AG04450 (cell line): Measurements from ENCODE around the gene PTPRCAP. TPM values are rescaled to one million over a fixed set of nuclear protein-coding genes. Genes with fewer than 3 reads are reported as not detected.
"Not testable (repeated sequence)": the region's sequence is repeated elsewhere in the genome, so short reads cannot be mapped to it uniquely, and the experiment has no call there.

Source experiments
- CTCF ChIA-PET: fragments of 300-600, 350-600 bp; formaldehyde crosslinking; extraction: SDS; loops from one replicate; lab custom pipeline; 2022; ENCODE audit warnings: antibody characterized with exemption, inconsistent platforms; lab: Charles Lee
- POLR2A ChIA-PET: fragments of 350-600 bp; formaldehyde crosslinking; extraction: SDS; loops from one replicate; lab custom pipeline; 2021; ENCODE audit warnings: antibody characterized with exemption, inconsistent platforms; lab: Yijun Ruan, JAX
- DNase-seq: peaks from one replicate; pipeline ENCODE4 v3.0.0-alpha.2; 2011; ENCODE audit warnings: low read depth, low spot score
- H3K27ac ChIP-seq: one replicate; pipeline ENCODE4 v1.5.1; 2012; ENCODE audit warnings: low read depth, low read length, control low read depth
- H3K27me3 ChIP-seq: one replicate; pipeline ENCODE4 v1.6.0; 2012; ENCODE audit warnings: low read length; ENCODE audit not compliant: control insufficient read depth, insufficient read depth
- H3K4me3 ChIP-seq: 2 replicates; pipeline ENCODE4 v1.5.1; 2011; ENCODE audit warnings: mild to moderate bottlenecking, low read depth, low read length, control low read depth
- H3K9me3 ChIP-seq: 2 replicates; pipeline ENCODE4 v1.5.1; 2012; ENCODE audit warnings: low read length; ENCODE audit not compliant: control insufficient read depth, insufficient read depth
- polyA minus RNA-seq: library from RNA; depleted of rRNA, polyadenylated mRNA; stranded (reverse); fragments of >200 nt; gene quantifications from 2 replicates; pipeline ENCODE4 v1.2.3, GENCODE V29; 2011; rRNA and poly(A)+ RNA removed
- polyA plus RNA-seq: library from polyadenylated mRNA; depleted of rRNA; stranded (reverse); fragments of >200 nt; gene quantifications from 2 replicates; pipeline ENCODE4 v1.2.3, GENCODE V29; 2011; rRNA removed
- TF ChIP-seq, protein P1 (sequence below): IDR thresholded peaks from 2 replicates; pipeline ENCODE4 v1.5.1; 2011; ENCODE audit warnings: low read depth, low read length, control low read depth, inconsistent platforms

PTPRCAP gene, protein sequence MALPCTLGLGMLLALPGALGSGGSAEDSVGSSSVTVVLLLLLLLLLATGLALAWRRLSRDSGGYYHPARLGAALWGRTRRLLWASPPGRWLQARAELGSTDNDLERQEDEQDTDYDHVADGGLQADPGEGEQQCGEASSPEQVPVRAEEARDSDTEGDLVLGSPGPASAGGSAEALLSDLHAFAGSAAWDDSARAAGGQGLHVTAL
- 0.07 and 0.12 TPM in 2 replicates for polyA plus RNA-seq
- 0.26 TPM in 1 of 2 replicates, not detected in the other for polyA minus RNA-seq

DNA sequence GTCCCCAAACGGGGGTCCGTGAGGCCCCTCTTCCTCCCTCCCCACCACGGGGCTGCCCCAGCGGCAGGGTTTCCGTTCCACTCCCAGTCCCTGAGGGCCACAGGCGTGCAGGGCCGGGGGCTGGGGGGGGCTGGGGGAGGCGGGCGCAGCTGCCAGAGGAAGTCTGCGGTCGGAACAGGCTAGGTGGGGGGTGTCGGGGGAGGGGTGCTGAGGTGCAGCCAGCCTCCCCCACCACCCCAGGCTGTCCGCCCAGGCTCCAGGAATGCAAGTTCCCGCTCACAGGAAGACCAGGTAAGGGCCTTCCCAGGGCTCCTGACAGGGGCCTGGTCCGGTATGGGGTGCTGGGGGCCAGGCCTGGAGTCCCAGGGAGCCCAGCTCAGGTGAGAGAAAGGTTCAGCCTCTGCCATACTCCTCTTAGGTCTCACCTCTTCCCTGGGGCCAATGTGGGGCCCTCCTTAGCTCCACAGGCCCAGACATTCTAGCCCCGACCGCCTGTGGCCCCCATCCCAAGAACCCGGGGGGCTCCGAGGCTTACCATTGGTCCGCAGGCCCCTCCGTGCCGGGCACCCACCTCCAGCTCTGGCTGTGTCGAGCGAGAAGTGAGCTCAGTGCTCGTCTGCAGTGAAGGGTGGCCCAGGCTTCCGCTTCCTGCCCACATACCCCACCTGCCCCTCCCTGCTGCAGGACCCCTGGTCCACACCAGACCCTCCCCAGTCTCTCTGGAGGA is at the start of gene PTPRCAP:
TSS of gene PTPRCAP (minus strand) at position 601 of the 727 bp plus-strand sequence. CDS start at position 538, 63 bp downstream.
- TF ChIP-seq, protein P1, sequence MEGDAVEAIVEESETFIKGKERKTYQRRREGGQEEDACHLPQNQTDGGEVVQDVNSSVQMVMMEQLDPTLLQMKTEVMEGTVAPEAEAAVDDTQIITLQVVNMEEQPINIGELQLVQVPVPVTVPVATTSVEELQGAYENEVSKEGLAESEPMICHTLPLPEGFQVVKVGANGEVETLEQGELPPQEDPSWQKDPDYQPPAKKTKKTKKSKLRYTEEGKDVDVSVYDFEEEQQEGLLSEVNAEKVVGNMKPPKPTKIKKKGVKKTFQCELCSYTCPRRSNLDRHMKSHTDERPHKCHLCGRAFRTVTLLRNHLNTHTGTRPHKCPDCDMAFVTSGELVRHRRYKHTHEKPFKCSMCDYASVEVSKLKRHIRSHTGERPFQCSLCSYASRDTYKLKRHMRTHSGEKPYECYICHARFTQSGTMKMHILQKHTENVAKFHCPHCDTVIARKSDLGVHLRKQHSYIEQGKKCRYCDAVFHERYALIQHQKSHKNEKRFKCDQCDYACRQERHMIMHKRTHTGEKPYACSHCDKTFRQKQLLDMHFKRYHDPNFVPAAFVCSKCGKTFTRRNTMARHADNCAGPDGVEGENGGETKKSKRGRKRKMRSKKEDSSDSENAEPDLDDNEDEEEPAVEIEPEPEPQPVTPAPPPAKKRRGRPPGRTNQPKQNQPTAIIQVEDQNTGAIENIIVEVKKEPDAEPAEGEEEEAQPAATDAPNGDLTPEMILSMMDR = no peak
- CTCF ChIA-PET = interaction anchor here (0.7 to 1.8 kb wide), 3 partner anchors 21 to 86 kb away, joined by 3 to 5 read pairs (median 4); partner anchors contain the start of gene PPP1CA
- no peaks in the 10 kb centered on the region for H3K27me3 ChIP-seq
- H3K9me3 ChIP-seq = no peaks in the 10 kb centered on the region
- POLR2A ChIA-PET = interaction anchor here (0.6 to 1.1 kb wide), 3 partner anchors 9 to 295 kb away, joined by 3 to 7 read pairs (median 5); partner anchors contain the start of gene RPS6KB2
- H3K4me3 ChIP-seq = no peak within 1 kb of the TSS
- DNase-seq = no peak
- no peak within 1 kb of the TSS for H3K27ac ChIP-seq

DNA sequence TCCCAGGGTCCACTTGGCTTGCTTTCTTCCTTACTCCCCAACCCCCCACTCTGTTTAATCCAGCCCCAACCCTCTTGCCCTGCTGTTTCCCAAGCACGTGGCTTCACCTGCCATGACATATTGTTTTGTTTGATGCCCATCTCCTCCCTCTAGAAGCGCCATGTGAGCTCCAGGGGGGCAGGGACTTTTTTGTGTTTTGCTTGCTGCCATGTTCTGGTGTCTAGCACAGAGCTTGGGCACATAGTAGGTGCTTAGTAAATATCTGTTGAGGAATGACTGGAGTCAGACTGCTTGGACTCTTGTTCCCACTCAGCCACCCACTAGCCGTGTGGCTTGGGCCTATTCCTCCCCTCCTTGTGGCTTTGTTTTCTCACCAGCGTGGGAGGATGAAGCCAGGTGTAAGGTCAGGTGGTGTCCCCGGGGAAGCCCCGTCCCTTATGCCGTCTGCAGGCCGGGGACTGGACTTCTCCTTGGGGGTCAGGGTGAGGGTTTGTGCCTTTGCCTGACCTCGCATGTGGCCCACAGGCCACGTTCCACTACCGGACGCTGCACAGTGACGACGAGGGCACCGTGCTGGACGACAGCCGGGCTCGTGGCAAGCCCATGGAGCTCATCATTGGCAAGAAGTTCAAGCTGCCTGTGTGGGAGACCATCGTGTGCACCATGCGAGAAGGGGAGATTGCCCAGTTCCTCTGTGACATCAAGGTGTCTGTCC is 49.2 kb upstream of the PTPRCAP start:
- no peak overlapping the region for H3K27ac ChIP-seq
- H3K4me3 ChIP-seq = no peak overlapping the region
- ChIA-PET CTCF (no interaction called here), POLR2A (no interaction called here)
- no peak for DNase-seq
- H3K9me3 ChIP-seq = peaks cover 6% of the 10 kb centered on the region
- no peaks in the 10 kb centered on the region for H3K27me3 ChIP-seq
- TF ChIP-seq, protein P1 = no peak

DNA sequence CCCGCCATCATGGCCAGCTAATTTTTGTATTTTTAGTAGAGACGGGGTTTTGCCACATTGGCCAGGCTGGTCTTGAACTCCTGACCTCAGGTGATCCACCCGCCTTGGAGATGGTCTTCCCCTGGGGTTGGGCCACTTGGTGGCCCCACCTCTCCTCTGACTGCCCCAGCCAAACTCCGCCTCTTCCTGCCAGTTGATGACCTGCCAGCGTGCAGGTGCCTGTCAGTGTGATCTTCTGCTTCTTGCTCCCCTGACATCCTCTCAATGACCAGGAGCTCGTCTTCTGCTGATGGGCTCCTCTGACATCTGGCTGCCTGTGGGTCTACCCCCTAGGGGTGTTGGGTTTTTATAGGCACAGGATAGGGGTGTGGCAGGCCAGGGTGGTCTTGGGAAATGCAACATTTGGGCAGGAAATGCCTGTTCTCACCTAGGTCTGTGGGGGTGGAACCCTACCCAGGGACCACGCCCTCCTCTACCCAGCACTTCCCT is 48.4 kb upstream of the PTPRCAP start:
- H3K4me3 ChIP-seq, DNase-seq, POLR2A ChIA-PET, CTCF ChIA-PET, H3K27me3 ChIP-seq, H3K9me3 ChIP-seq, H3K27ac ChIP-seq: not testable (repeated sequence)

DNA sequence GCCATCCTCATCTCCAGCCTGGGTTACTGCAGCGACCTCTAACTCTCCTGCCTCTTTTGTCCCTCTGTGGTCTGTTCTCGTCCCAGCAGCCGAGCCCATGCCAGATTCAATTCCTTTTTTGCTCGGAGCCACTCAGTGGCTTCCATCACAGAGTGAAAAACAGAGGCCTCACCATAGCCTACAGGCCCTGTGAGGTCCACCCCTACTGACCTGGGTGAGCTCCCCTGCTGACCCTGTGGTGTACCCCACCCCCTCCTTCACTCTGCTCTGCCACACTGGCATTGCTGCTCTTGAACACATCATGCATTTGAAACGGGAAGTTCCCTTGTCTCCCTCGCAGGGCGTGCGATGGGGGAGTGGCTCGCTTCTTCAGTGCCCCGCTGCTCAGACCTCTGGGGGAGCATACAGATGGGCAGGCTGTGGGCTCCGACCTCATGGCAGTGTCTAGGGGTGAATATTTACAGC is 47.4 kb upstream of the PTPRCAP start:
- ChIA-PET CTCF (no interaction called here), POLR2A (no interaction called here)
- Histone ChIP-seq H3K27ac (no peak overlapping the region), H3K9me3 (peaks cover 6% of the 10 kb centered on the region), H3K27me3 (no peaks in the 10 kb centered on the region), H3K4me3 (no peak overlapping the region)
- DNase-seq = no peak
- TF ChIP-seq, protein P1 = no peak
